Right atrium auricular region (tissue), 2 donors: ENCODE results near the gene COL12A1. TPM values are rescaled to one million over a fixed set of nuclear protein-coding genes. Genes with fewer than 3 reads are reported as not detected.
A peak's percentile ranks its signal among the peaks of the same experiment; 100 is the strongest.

Experiments used
- DNase-seq: peaks from one replicate; pipeline ENCODE4 v3.0.0-alpha.2; 2019; ENCODE audit warnings: low spot score
- H3K27ac ChIP-seq, 2 donors: fragments of 200-600 bp; sonication (generic); 1 replicate in 1 of 2; 2 replicates in 1 of 2; pipeline ENCODE4 v1.5.1; 2016 to 2019
- H3K27me3 ChIP-seq, 2 donors: fragments of 200-600 bp; sonication (generic); one replicate each; pipeline versions ENCODE4 v1.5.1 to v1.6.0; 2017 to 2019
- H3K36me3 ChIP-seq: fragments of 200-600 bp; sonication (generic); one replicate; pipeline ENCODE4 v1.5.1; 2016
- H3K4me1 ChIP-seq, 2 donors: fragments of 200-600 bp; sonication (generic); one replicate each; pipeline versions ENCODE4 v1.5.1 to v1.6.0; 2017 to 2019
- H3K4me3 ChIP-seq, 2 donors: fragments of 200-600 bp; sonication (generic); 1 replicate in 1 of 2; 2 replicates in 1 of 2; pipeline ENCODE4 v1.5.1; 2017 to 2019; ENCODE audit warnings: mild to moderate bottlenecking in 1 of 2, moderate library complexity in 1 of 2
- H3K9me3 ChIP-seq, 2 donors: fragments of 200-600 bp; sonication (generic); one replicate each; pipeline ENCODE4 v1.5.1; 2019
- total RNA-seq, 2 donors: library from RNA; depleted of rRNA; stranded (reverse); fragments of >200 nt; gene quantifications; one replicate each; pipeline ENCODE4 v1.1.0, GENCODE V29; 2016
- TF ChIP-seq, protein P1 (sequence below), 2 donors: fragments of 200-600 bp; sonication (generic); IDR thresholded peaks; one replicate each; pipeline ENCODE4 v1.5.1; 2019; ENCODE audit warnings: antibody characterized with exemption in 2 of 2

Gene COL12A1
- total RNA-seq, 2 donors from 2014 or later, result 28.6 to 29.7 TPM

DNA sequence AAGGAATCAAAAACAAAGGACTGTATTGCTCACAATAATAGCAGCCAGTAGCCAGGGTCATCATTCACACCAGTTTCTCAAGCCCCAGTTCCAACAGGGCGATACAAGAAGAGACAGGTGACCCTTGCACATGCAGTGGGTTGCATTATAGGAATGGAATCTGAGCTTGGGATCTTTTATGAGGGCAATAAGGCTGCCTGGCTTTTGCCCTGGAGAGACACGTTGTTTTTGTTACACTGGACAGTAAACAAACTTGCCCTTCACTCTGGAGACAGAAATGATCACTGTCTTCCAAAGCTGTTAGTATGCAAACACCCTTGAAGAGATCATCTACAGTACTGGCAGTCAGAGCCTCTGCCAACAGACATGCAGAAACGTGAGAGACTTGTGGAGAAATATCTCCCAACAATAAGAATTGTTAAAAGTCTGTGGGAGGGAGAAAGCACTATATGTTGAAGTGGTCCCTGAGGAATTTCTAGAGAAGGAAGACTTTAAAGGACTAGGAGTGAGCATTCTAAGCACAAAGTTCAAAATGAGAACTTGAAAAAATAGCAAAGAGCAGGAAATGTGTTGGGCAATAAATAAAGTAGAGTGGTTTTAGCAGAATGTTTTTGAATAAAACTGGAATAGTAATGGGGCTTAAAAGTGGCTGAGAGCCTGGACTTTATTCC, 6.2 kb upstream of the COL12A1 start:
- DNase-seq, result no peak
- Histone ChIP-seq H3K4me3 (no peak overlapping the region), H3K9me3 (no peaks in the 10 kb centered on the region), H3K27ac (no peak overlapping the region), H3K4me1 (peaks cover 0 to 39% of the 10 kb centered on the region in 2 donors), H3K27me3 (no peaks in the 10 kb centered on the region), H3K36me3 (no peaks in the 10 kb centered on the region)
- TF ChIP-seq, protein P1, sequence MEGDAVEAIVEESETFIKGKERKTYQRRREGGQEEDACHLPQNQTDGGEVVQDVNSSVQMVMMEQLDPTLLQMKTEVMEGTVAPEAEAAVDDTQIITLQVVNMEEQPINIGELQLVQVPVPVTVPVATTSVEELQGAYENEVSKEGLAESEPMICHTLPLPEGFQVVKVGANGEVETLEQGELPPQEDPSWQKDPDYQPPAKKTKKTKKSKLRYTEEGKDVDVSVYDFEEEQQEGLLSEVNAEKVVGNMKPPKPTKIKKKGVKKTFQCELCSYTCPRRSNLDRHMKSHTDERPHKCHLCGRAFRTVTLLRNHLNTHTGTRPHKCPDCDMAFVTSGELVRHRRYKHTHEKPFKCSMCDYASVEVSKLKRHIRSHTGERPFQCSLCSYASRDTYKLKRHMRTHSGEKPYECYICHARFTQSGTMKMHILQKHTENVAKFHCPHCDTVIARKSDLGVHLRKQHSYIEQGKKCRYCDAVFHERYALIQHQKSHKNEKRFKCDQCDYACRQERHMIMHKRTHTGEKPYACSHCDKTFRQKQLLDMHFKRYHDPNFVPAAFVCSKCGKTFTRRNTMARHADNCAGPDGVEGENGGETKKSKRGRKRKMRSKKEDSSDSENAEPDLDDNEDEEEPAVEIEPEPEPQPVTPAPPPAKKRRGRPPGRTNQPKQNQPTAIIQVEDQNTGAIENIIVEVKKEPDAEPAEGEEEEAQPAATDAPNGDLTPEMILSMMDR (IDR thresholded peaks at IDR 0.05), result no peak

DNA sequence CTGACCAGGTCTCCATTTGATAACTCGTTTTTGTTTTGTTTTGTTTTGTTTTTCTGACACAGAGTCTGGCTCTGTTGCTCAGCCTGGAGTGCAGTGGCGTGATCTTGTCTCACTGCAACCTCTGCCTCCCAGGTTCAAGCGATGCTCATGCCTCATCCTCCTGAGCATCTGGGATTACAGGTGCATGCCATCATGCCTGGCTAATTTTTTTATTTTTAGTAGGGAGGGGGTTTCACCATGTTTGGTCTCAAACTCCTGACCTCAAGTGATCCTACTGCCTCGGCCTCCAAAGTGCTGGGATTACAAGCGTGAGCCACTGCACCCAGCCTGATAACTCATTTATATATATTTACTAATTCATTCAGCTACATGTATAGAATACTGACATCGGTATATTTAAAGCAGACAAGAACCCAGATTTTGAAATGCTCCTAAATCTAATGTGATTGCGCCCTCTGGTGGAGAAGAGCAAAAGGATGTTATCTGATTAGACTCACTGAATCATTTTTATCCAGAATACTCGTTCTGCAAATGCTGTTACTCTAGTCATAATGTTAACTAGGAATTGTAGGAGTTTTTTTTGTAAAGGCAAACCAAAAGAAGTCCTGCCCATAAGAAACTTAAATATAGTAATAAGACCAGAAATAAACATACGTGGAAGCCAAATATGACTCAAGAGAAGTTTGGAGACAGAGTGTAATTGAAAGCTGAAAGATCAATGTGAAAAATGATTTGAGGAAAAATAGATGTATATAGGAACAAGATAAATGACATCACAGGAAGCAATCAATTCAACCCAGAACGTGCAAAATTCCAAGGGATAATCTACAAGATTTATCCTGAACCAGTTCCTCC, 5.3 kb upstream of the COL12A1 start:
- H3K27ac ChIP-seq, result no peak overlapping the region
- TF ChIP-seq, protein P1 (IDR thresholded peaks at IDR 0.05), result peak; percentile 70 to 79
- H3K27me3 ChIP-seq, result no peaks in the 10 kb centered on the region
- H3K4me1 ChIP-seq, result peaks cover 0 to 49% of the 10 kb centered on the region in 2 donors
- DNase-seq, result no peak
- no peaks in the 10 kb centered on the region for H3K36me3 ChIP-seq
- H3K4me3 ChIP-seq, result no peak overlapping the region
- H3K9me3 ChIP-seq, result no peaks in the 10 kb centered on the region

DNA sequence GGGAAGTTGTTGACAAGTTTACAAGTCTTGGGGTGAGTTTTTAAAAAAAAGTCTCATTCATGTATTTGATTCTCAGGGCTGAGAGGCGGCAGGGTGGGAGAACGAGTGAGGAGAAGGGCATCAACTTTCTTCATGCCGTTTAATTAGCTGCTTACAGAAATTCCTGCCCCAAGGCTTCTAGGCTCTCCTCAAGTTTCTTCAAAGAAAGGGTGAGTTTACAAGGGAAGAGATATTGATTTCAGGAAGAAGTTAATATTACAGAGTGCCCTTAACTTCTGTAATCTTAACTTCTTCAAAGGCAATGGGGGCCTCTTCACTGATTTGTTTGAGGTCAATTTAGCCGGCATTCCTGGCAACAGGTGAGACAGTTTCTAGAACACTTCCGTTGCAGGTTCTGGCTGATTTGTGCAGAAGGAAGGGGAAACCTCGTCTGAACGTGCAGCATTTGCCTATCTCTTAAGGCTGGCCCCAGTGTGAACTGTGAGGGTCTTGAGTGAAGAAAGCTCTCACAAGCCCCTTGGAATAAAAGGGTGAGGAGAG, 3.4 kb upstream of the COL12A1 start:
- TF ChIP-seq, protein P1 (IDR thresholded peaks at IDR 0.05), result peak in 1 of 2 donors; percentile 9
- Histone ChIP-seq H3K4me3 (no peak overlapping the region), H3K4me1 (peaks cover 0 to 66% of the 10 kb centered on the region in 2 donors), H3K27ac (peak overlapping the region; percentile 48 to 50), H3K27me3 (no peaks in the 10 kb centered on the region), H3K36me3 (no peaks in the 10 kb centered on the region), H3K9me3 (no peaks in the 10 kb centered on the region)
- no peak for DNase-seq

DNA sequence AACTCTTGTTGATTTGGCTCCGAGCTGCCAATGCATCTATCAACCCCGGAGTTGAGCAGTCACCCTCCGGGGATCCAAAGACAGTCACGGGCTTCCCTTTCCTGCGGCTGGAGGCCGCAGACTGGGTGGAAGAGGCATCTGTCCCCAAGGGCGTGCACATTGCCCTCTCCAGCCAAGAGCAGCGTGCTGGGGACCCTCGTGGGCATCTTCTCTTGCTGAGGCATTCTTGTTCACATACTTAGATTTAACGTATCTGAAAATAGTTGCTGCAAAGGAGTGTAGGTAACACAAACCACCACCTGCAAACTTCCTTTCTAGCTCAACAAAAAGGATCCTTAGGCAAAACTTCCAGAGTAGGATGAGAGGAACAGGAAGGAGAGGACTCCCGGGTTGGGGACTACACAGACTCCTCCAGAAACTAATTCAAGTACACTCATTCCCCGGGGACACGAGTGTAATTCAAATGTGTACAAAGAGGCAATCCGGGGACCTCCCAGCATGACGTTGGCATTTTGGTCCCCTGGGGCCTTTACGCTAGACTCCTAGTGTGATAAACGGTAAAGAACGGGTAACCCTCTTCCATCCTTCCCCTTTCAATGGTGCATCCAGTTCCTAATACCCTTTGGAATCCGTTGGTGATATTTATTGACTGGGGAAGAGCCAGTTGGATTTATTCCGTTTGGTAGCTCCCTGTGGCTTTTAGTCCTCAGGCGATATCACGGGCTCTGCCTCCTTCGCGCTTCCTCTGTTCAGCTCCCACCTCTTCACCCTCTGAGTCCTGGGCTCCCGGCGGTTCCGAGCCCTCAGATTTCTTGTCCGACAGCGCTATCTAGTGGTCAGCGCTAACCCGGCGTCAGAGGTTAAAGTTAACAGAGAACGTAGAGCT, 2.7 kb upstream of the COL12A1 start:
- Histone ChIP-seq H3K4me1 (peaks cover 0 to 71% of the 10 kb centered on the region in 2 donors), H3K4me3 (peak overlapping the region; percentile 14 to 39)

More for the DNA sequence above, 2.7 kb upstream of the COL12A1 start:
- Histone ChIP-seq H3K36me3 (no peaks in the 10 kb centered on the region), H3K9me3 (no peaks in the 10 kb centered on the region), H3K27me3 (no peaks in the 10 kb centered on the region), H3K27ac (peak overlapping the region; percentile 48 to 50)
- peak; percentile 93 for DNase-seq
- TF ChIP-seq, protein P1 (IDR thresholded peaks at IDR 0.05), result peak; percentile 82 to 89
